HS-5 (cell line): ENCODE data around the gene MTHFD2.
A peak's percentile ranks its signal among the peaks of the same experiment; 100 is the strongest.
"Not testable (repeated sequence)": the region's sequence is repeated elsewhere in the genome, so short reads cannot be mapped to it uniquely, and the experiment has no call there.

Experiments
- DNase-seq: peaks from one replicate; pipeline ENCODE4 v3.0.0-alpha.2; 2012; ENCODE audit warnings: low read depth

MTHFD2 gene

GRCh38 chr2:74198023-74198460, 373 bp upstream of the MTHFD2 start:
- peak; percentile 95 for DNase-seq

- DNase-seq = no peak
Observed at GRCh38 chr2:74199275-74199701, 873 bp downstream of the MTHFD2 start.

- no peak for DNase-seq
Observed at GRCh38 chr2:74199871-74200305, 1.5 kb downstream of the MTHFD2 start.

GRCh38 chr2:74201196-74201595, 2.8 kb downstream of the MTHFD2 start:
- no peak for DNase-seq

GRCh38 chr2:74201596-74201995, 3.2 kb downstream of the MTHFD2 start:
- DNase-seq = peak; percentile 46

- no peak for DNase-seq
Observed at GRCh38 chr2:74204436-74204835, 6.0 kb downstream of the MTHFD2 start.

GRCh38 chr2:74205113-74205512, 6.7 kb downstream of the MTHFD2 start:
- DNase-seq = no peak

GRCh38 chr2:74205596-74205995, 7.2 kb downstream of the MTHFD2 start:
- no peak for DNase-seq

GRCh38 chr2:74206180-74206688, 7.8 kb downstream of the MTHFD2 start:
- peak; percentile 46 for DNase-seq

GRCh38 chr2:74212702-74213410, 14.4 kb downstream of the MTHFD2 start:
- DNase-seq = no peak

- DNase-seq = not testable (repeated sequence)
Observed at GRCh38 chr2:74215771-74216170, 17.4 kb downstream of the MTHFD2 start.

GRCh38 chr2:74216642-74217041, 18.2 kb downstream of the MTHFD2 start:
- DNase-seq = no peak

- no peak for DNase-seq
Observed at GRCh38 chr2:74219846-74220486, 21.6 kb downstream of the MTHFD2 start.

GRCh38 chr2:74221091-74221490, 22.7 kb downstream of the MTHFD2 start:
- no peak for DNase-seq

- no peak for DNase-seq
Observed at GRCh38 chr2:74221604-74222299, 23.3 kb downstream of the MTHFD2 start.

GRCh38 chr2:74222300-74222650, 23.9 kb downstream of the MTHFD2 start:
- no peak for DNase-seq

- no peak for DNase-seq
Observed at GRCh38 chr2:74223941-74224770, 25.7 kb downstream of the MTHFD2 start.

GRCh38 chr2:74225698-74226459, 27.5 kb downstream of the MTHFD2 start:
- no peak for DNase-seq

- DNase-seq = no peak
Observed at GRCh38 chr2:74226648-74227213, 28.3 kb downstream of the MTHFD2 start.

GRCh38 chr2:74227646-74228045, 29.2 kb downstream of the MTHFD2 start:
- no peak for DNase-seq

- DNase-seq = no peak
Observed at GRCh38 chr2:74228772-74229171, 30.4 kb downstream of the MTHFD2 start.
